Fibroblast of lung (primary cell): ENCODE measurements around the gene NHS. TPM values are rescaled to one million over a fixed set of nuclear protein-coding genes. Genes with fewer than 3 reads are reported as not detected.
A peak's percentile ranks its signal among the peaks of the same experiment; 100 is the strongest.

Experiments used
- DNase-seq, 2 donors: peaks; one replicate each; pipeline versions ENCODE4 v3.0.0 to v3.0.0-alpha.2; 2010; ENCODE audit warnings: low read depth in 2 of 2
- H2AFZ ChIP-seq: 2 replicates; pipeline ENCODE4 v1.5.1; 2012; ENCODE audit warnings: low read length, control low read depth, inconsistent platforms
- H3K27ac ChIP-seq: 2 replicates; pipeline ENCODE4 v1.5.1; 2011; ENCODE audit warnings: low read length, control low read depth; ENCODE audit not compliant: insufficient read depth
- H3K27me3 ChIP-seq: 2 replicates; pipeline ENCODE4 v1.5.1; 2011; ENCODE audit warnings: mild to moderate bottlenecking, low read length; ENCODE audit not compliant: control insufficient read depth, insufficient read depth
- H3K36me3 ChIP-seq: 2 replicates; pipeline ENCODE4 v1.5.1; 2011; ENCODE audit warnings: low read length; ENCODE audit not compliant: control insufficient read depth, insufficient read depth
- H3K4me1 ChIP-seq: 2 replicates; pipeline ENCODE4 v1.5.1; 2011; ENCODE audit warnings: low read length; ENCODE audit not compliant: control insufficient read depth, insufficient read depth; ENCODE audit errors: extremely low read depth
- H3K4me2 ChIP-seq: 2 replicates; pipeline ENCODE4 v1.5.1; 2011; ENCODE audit warnings: low read length, control low read depth; ENCODE audit not compliant: insufficient read depth; ENCODE audit errors: extremely low read depth
- H3K4me3 ChIP-seq, 4 experiments: fragments of 200-600 bp in 1 of 4; sonication (generic) in 1 of 4; replicated peaks in 1 of 4; 2 replicates each; pipeline ENCODE4 v1.5.1; 2011 to 2016; ENCODE audit warnings: low read length in 4 of 4, low read depth in 3 of 4, mild to moderate bottlenecking in 3 of 4, control low read depth in 2 of 4, inconsistent platforms in 1 of 4, mixed read lengths in 1 of 4; ENCODE audit not compliant: insufficient read depth in 1 of 4; ENCODE audit errors: control extremely low read depth in 1 of 4
- H3K79me2 ChIP-seq: 2 replicates; pipeline ENCODE4 v1.5.1; 2012; ENCODE audit warnings: mild to moderate bottlenecking, low read length, inconsistent platforms; ENCODE audit not compliant: control insufficient read depth, insufficient read depth
- H3K9ac ChIP-seq: 2 replicates; pipeline ENCODE4 v1.5.1; 2011; ENCODE audit warnings: mild to moderate bottlenecking, low read length, control low read depth; ENCODE audit not compliant: insufficient read depth
- H3K9me3 ChIP-seq: 2 replicates; pipeline ENCODE4 v1.5.1; 2012; ENCODE audit warnings: low read depth, low read length; ENCODE audit not compliant: control insufficient read depth, insufficient read depth
- H4K20me1 ChIP-seq: 2 replicates; pipeline ENCODE4 v1.5.1; 2011; ENCODE audit warnings: low read length; ENCODE audit not compliant: control insufficient read depth, insufficient read depth; ENCODE audit errors: extremely low read depth
- EZH2 ChIP-seq: IDR thresholded peaks from 2 replicates; pipeline ENCODE4 v1.5.1; 2012; ENCODE audit warnings: low read length, control low read depth, mild to moderate bottlenecking; ENCODE audit errors: missing control alignments
- polyA plus RNA-seq, 2 donors: library from polyadenylated mRNA; depleted of rRNA in 1 of 2; stranded (reverse) in 1 of 2; unstranded in 1 of 2; fragments of >200 nt; gene quantifications; 2 replicates each; pipeline ENCODE4 v1.2.1, GENCODE V29; 2011 to 2012; ENCODE audit warnings: missing spikeins in 1 of 2
- total RNA-seq: library from RNA; depleted of rRNA; stranded (reverse); fragments of >200 nt; gene quantifications from 2 replicates; pipeline ENCODE4 v1.2.1, GENCODE V29; 2014
- TF ChIP-seq, protein P1 (sequence below), 2 donors: IDR thresholded peaks in 1 of 2; conservative IDR thresholded peaks in 1 of 2; 1 replicate in 1 of 2; 2 replicates in 1 of 2; pipeline ENCODE4 v1.5.1; 2011 to 2012; ENCODE audit warnings: low read length in 2 of 2, control low read depth in 1 of 2, inconsistent platforms in 1 of 2, low read depth in 1 of 2, mild to moderate bottlenecking in 1 of 2

Gene NHS
- total and polyA plus RNA-seq, 2 donors (not counting 1 experiment from before 2014, with no cell fraction given): 1.4 to 3.8 TPM

DNA sequence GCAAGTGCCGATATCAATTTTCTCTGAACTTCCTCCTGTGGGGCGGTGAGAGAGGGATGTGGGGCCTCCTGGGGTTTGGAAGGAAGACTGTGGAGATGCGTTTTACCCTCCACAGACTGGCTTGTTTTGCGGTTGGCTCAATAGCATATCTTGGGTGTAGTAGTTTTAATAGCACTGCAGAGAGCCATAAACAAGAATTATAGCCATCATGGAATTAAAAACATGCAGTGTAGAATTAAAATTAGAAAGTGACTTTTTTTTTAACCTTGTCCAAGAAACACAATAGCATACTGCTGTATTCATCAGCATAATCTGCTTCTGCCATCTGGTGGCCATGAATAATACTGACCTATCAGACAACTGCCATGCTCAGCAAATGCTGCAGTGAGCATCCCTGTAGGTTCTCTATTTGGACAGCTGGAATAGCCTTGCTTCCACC lies 315.0 kb downstream of the NHS start:
- Histone ChIP-seq H3K4me2 (no peak overlapping the region), H3K9ac (no peak overlapping the region), H3K4me1 (no peaks in the 10 kb centered on the region), H3K36me3 (no peaks in the 10 kb centered on the region), H4K20me1 (no peaks in the 10 kb centered on the region), H2AFZ (no peak overlapping the region), H3K27me3 (no peaks in the 10 kb centered on the region), H3K27ac (no peak overlapping the region), H3K9me3 (no peaks in the 10 kb centered on the region), H3K79me2 (no peaks in the 10 kb centered on the region), H3K4me3 (no peak overlapping the region)
- DNase-seq: peak; percentile 52 to 75
- TF ChIP-seq, protein P1, sequence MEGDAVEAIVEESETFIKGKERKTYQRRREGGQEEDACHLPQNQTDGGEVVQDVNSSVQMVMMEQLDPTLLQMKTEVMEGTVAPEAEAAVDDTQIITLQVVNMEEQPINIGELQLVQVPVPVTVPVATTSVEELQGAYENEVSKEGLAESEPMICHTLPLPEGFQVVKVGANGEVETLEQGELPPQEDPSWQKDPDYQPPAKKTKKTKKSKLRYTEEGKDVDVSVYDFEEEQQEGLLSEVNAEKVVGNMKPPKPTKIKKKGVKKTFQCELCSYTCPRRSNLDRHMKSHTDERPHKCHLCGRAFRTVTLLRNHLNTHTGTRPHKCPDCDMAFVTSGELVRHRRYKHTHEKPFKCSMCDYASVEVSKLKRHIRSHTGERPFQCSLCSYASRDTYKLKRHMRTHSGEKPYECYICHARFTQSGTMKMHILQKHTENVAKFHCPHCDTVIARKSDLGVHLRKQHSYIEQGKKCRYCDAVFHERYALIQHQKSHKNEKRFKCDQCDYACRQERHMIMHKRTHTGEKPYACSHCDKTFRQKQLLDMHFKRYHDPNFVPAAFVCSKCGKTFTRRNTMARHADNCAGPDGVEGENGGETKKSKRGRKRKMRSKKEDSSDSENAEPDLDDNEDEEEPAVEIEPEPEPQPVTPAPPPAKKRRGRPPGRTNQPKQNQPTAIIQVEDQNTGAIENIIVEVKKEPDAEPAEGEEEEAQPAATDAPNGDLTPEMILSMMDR (conservative IDR thresholded peaks at IDR 0.05 in 1 of 2, IDR thresholded peaks at IDR 0.05 in 1 of 2; ENCODE audit: low read depth in 1 of 2, low read length in 2 of 2): peak; percentile 47 to 58
- TF ChIP-seq EZH2: no peak

DNA sequence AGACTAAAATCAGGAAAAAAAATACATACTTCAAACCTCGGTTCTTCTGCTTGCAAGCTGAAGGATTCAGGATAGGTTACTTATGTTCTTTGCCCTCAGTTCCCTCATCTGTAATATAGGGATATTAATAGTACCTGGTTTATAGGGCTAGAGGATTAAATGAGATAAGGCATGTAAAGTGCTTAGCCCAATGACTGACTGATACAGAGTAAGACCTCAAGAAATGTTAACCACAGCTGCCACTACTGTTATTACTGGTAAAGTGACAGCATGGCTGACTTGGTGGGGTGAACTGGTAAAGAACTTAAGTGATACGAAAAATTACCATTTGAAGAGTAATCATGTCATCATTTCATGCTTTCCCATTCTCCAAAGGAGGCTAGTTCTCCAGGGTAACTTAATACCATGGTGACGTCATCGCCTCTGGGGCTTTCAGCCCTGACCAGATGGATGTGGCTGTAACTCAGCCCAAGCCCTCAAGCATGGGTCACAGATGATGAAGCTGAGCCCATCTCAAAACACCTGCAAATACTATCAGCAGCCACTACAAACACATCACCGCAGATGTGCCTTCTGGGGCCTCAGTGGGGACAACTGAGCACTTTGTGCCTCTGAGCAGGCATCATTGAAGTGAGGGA lies 317.8 kb downstream of the NHS start:
- H4K20me1 ChIP-seq: no peaks in the 10 kb centered on the region
- no peak overlapping the region for H3K27ac ChIP-seq
- no peak overlapping the region for H3K9ac ChIP-seq
- H2AFZ ChIP-seq: no peak overlapping the region
- H3K36me3 ChIP-seq: no peaks in the 10 kb centered on the region
- no peak overlapping the region for H3K4me3 ChIP-seq
- no peak for TF ChIP-seq EZH2
- TF ChIP-seq, protein P1 (conservative IDR thresholded peaks at IDR 0.05 in 1 of 2, IDR thresholded peaks at IDR 0.05 in 1 of 2; ENCODE audit: low read depth in 1 of 2, low read length in 2 of 2): no peak
- H3K79me2 ChIP-seq: no peaks in the 10 kb centered on the region
- no peaks in the 10 kb centered on the region for H3K4me1 ChIP-seq
- H3K27me3 ChIP-seq: no peaks in the 10 kb centered on the region
- DNase-seq: peak; percentile 71 to 74
- H3K9me3 ChIP-seq: no peaks in the 10 kb centered on the region
- no peak overlapping the region for H3K4me2 ChIP-seq

DNA sequence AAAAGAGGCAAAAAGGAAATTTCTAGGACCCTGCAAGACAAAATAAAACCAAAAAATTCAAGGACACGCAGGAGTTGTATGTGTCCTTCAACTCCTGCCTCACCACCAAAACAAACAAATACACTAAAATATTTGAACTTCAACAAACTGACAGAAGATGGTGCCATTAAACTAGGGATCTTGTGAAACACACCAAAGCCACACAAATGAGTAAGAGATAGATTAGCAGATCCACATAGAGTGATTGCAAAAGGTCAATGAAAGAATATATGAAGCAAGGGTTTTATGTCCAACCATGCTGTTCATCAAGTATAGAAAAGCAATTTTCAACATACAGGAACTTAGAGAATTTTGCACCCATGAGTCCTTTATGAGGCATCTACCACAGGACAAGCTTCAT lies 322.2 kb downstream of the NHS start:
- Histone ChIP-seq H3K9ac (no peak overlapping the region), H4K20me1 (no peaks in the 10 kb centered on the region), H3K36me3 (no peaks in the 10 kb centered on the region), H3K4me3 (no peak overlapping the region), H3K79me2 (no peaks in the 10 kb centered on the region), H3K4me2 (no peak overlapping the region), H2AFZ (no peak overlapping the region), H3K4me1 (no peaks in the 10 kb centered on the region), H3K27ac (no peak overlapping the region), H3K9me3 (no peaks in the 10 kb centered on the region), H3K27me3 (no peaks in the 10 kb centered on the region)
- peak in 1 of 2 donors; percentile 25 for DNase-seq
- no peak for TF ChIP-seq EZH2
- TF ChIP-seq, protein P1 (conservative IDR thresholded peaks at IDR 0.05 in 1 of 2, IDR thresholded peaks at IDR 0.05 in 1 of 2; ENCODE audit: low read depth in 1 of 2, low read length in 2 of 2): no peak
